Measurements from ENCODE around the gene PCP2. TPM values are rescaled to one million over a fixed set of nuclear protein-coding genes. Genes with fewer than 3 reads are reported as not detected.

PCP2 gene
- total RNA-seq, 4 donors from 2014 or later: 0.53 to 0.57 TPM; not detected in 2

GRCh38 chr19:7629347-7630054 lies 4.0 kb downstream of the PCP2 start, which contains the start of the genes PET100 and XAB2:
Gene PET100, plus strand, starts transcription at chr19:7629793. Its CDS starts 41 bp downstream, at chr19:7629834.
Gene XAB2, minus strand, starts transcription at chr19:7629545. Its CDS starts 18 bp downstream, at chr19:7629527.
- peak in 2 of 4 donors; percentile 28 to 31 for TF ChIP-seq POLR2A (IDR thresholded peaks at IDR 0.05)
- TF ChIP-seq, protein P1, sequence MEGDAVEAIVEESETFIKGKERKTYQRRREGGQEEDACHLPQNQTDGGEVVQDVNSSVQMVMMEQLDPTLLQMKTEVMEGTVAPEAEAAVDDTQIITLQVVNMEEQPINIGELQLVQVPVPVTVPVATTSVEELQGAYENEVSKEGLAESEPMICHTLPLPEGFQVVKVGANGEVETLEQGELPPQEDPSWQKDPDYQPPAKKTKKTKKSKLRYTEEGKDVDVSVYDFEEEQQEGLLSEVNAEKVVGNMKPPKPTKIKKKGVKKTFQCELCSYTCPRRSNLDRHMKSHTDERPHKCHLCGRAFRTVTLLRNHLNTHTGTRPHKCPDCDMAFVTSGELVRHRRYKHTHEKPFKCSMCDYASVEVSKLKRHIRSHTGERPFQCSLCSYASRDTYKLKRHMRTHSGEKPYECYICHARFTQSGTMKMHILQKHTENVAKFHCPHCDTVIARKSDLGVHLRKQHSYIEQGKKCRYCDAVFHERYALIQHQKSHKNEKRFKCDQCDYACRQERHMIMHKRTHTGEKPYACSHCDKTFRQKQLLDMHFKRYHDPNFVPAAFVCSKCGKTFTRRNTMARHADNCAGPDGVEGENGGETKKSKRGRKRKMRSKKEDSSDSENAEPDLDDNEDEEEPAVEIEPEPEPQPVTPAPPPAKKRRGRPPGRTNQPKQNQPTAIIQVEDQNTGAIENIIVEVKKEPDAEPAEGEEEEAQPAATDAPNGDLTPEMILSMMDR (IDR thresholded peaks at IDR 0.05): peak in 1 of 6 experiments; percentile 31
- intact Hi-C loops (cut with DNase I): no loop called here
- Histone ChIP-seq H3K27ac (peak within 1 kb of the TSS; percentile 83 to 96 (median 90)), H3K27me3 (no peaks in the 10 kb centered on the region), H3K36me3 (peaks cover 13 to 47% (median 15%) of the 10 kb centered on the region in 3 donors), H3K9me3 (no peaks in the 10 kb centered on the region), H3K4me3 (peak within 1 kb of the TSS; percentile 68 to 98 (median 78)), H3K4me1 (peaks cover 25 to 41% (median 32%) of the 10 kb centered on the region in 3 donors)
- WGBS, 2 donors: 0 to 1% methylated on average over 9 to 14 of the region's 40 CpGs
- peak; percentile 89 for DNase-seq

DNA sequence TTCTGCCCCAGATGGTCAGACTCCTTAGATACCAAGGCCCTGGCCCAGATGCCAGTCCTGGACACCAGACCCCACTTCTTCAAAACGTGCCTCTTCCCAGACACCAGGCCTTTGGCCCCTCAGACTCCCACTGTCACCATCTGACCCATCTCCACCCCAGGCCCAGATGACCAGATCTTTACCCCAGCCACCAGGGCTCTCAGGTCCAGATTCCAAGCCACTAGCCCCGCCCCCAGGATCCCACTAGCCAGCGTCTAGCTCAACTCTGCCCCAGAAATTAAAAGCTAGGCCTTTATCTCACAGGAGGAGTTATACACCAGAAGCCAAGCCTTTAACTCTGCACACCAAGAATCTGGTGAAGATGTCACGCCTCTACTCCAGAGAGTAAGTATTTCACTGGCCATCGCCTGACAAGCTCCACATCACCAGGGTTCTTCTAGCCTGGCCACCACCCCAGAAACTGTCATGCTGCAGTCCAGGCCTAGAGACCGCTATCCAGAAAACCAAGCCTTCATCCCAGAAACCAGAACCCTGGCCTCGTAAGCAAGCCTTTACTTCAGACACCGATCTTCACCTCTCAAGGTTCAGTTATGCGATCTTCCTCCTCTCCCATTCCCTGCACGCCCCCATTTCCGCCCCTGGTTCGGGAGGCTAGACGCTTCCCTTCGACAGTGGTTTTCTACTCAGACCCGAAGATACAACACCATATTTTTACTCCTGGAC lies 4.8 kb downstream of the PCP2 start:
- Histone ChIP-seq H3K36me3 (peaks cover 14 to 54% (median 15%) of the 10 kb centered on the region in 3 donors), H3K27me3 (no peaks in the 10 kb centered on the region), H3K4me3 (peak overlapping the region; percentile 68 to 98 (median 78)), H3K27ac (peak overlapping the region; percentile 60 to 94 (median 88)), H3K4me1 (peaks cover 25 to 41% (median 32%) of the 10 kb centered on the region in 3 donors), H3K9me3 (no peaks in the 10 kb centered on the region)
- no peak for TF ChIP-seq POLR2A (IDR thresholded peaks at IDR 0.05)
- TF ChIP-seq, protein P1 (IDR thresholded peaks at IDR 0.05): no peak
- WGBS, 2 donors: 4 to 7% methylated on average over 13 to 14 of the region's 15 CpGs
- DNase-seq: no peak
- intact Hi-C loops (cut with DNase I): no loop called here

DNA sequence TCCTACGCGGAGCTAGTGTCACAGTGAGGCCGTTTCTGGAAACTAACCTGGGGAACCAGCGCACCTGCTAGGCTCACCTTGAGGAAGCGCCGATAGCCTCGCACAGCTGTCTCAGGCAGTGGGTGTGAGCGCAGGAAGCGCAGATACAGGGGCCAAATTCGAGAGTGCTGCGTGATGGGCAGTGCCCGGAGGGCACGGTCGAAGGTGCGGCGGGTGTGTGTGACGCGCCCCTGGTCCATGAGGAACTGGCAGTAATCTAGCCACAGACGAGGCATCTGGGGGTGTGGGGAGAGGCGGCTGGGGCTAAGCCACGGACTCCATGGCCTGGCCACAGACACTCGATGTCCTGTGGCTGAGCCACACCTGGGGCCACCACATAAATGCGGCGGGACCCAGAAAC lies 6.4 kb downstream of the PCP2 start:
- H3K36me3 ChIP-seq: peaks cover 14 to 61% (median 28%) of the 10 kb centered on the region in 3 donors
- 86 to 87% methylated on average over 12 to 20 of the region's 24 CpGs for WGBS, 2 donors
- TF ChIP-seq POLR2A (IDR thresholded peaks at IDR 0.05): no peak
- TF ChIP-seq, protein P1 (IDR thresholded peaks at IDR 0.05): no peak
- no peak overlapping the region for H3K27ac ChIP-seq
- H3K4me1 ChIP-seq: peaks cover 25 to 41% (median 32%) of the 10 kb centered on the region in 3 donors
- H3K27me3 ChIP-seq: no peaks in the 10 kb centered on the region
- no peak for DNase-seq
- intact Hi-C loops (cut with DNase I): no loop called here
- no peaks in the 10 kb centered on the region for H3K9me3 ChIP-seq
- H3K4me3 ChIP-seq: no peak overlapping the region

GRCh38 chr19:7625763-7626372 lies 7.7 kb downstream of the PCP2 start:
- Histone ChIP-seq H3K27me3 (no peaks in the 10 kb centered on the region), H3K4me1 (peaks cover 21 to 39% (median 26%) of the 10 kb centered on the region in 3 donors), H3K9me3 (no peaks in the 10 kb centered on the region), H3K4me3 (no peak overlapping the region), H3K36me3 (peaks cover 21 to 67% (median 41%) of the 10 kb centered on the region in 3 donors), H3K27ac (no peak overlapping the region)
- 95 to 97% methylated on average over 8 to 18 of the region's 34 CpGs for WGBS, 2 donors
- no peak for DNase-seq
- TF ChIP-seq, protein P1 (IDR thresholded peaks at IDR 0.05): no peak
- no peak for TF ChIP-seq POLR2A (IDR thresholded peaks at IDR 0.05)
- intact Hi-C loops (cut with DNase I): no loop called here

Data from esophagus squamous epithelium (tissue), 5 donors.